ENCODE results near the gene USP25. TPM values are rescaled to one million over a fixed set of nuclear protein-coding genes. Genes with fewer than 3 reads are reported as not detected.
A peak's percentile ranks its signal among the peaks of the same experiment; 100 is the strongest.

The USP25 gene
- polyA plus RNA-seq, 4 donors: 8.1 to 22.8 (median 8.9) TPM

- 78 to 93% (median 81%) methylated on average over 1 of the region's 1 CpG for WGBS, 3 donors
- no peak overlapping the region for H3K4me3 ChIP-seq (ENCODE audit: low read depth in 1 of 3, low read length in 3 of 3)
- H3K27ac ChIP-seq (ENCODE audit: low read depth in 1 of 3, low read length in 2 of 3): no peak overlapping the region
- no peak for FAIRE-seq
- H3K27me3 ChIP-seq (ENCODE audit: control insufficient read depth in 3 of 3, insufficient read depth in 3 of 3, low read length in 3 of 3): no peaks in the 10 kb centered on the region
- no peaks in the 10 kb centered on the region for H3K36me3 ChIP-seq (ENCODE audit: control insufficient read depth in 3 of 3, insufficient read depth in 2 of 3, low read depth in 1 of 3, low read length in 3 of 3)
- H3K4me1 ChIP-seq (ENCODE audit: control insufficient read depth in 3 of 3, insufficient read depth in 2 of 3, low read depth in 1 of 3, low read length in 2 of 3): no peaks in the 10 kb centered on the region
- no peak for DNase-seq
- H3K9me3 ChIP-seq (ENCODE audit: control insufficient read depth in 2 of 2, insufficient read depth in 1 of 2, low read depth in 1 of 2, low read length in 1 of 2): no peaks in the 10 kb centered on the region
Measured at GRCh38 chr21:15793550-15794235, 63.9 kb downstream of the USP25 start.

- Histone ChIP-seq H3K4me3 (ENCODE audit: low read depth in 1 of 3, low read length in 3 of 3) (no peak overlapping the region), H3K27ac (ENCODE audit: low read depth in 1 of 3, low read length in 2 of 3) (no peak overlapping the region), H3K9me3 (ENCODE audit: control insufficient read depth in 2 of 2, insufficient read depth in 1 of 2, low read depth in 1 of 2, low read length in 1 of 2) (no peaks in the 10 kb centered on the region), H3K4me1 (ENCODE audit: control insufficient read depth in 3 of 3, insufficient read depth in 2 of 3, low read depth in 1 of 3, low read length in 2 of 3) (no peaks in the 10 kb centered on the region), H3K36me3 (ENCODE audit: control insufficient read depth in 3 of 3, insufficient read depth in 2 of 3, low read depth in 1 of 3, low read length in 3 of 3) (no peaks in the 10 kb centered on the region), H3K27me3 (ENCODE audit: control insufficient read depth in 3 of 3, insufficient read depth in 3 of 3, low read length in 3 of 3) (no peaks in the 10 kb centered on the region)
- FAIRE-seq (no peak), DNase-seq (no peak)
- WGBS, 3 donors: 88 to 98% (median 95%) methylated on average over 2 of the region's 2 CpGs
Measured at GRCh38 chr21:15794277-15794912, 64.6 kb downstream of the USP25 start.

GRCh38 chr21:15795533-15795932 lies 65.8 kb downstream of the USP25 start:
- DNase-seq (no peak), FAIRE-seq (no peak)
- H3K36me3 ChIP-seq (ENCODE audit: control insufficient read depth in 3 of 3, insufficient read depth in 2 of 3, low read depth in 1 of 3, low read length in 3 of 3): peaks cover 0 to 2% (median 0%) of the 10 kb centered on the region in 3 donors
- WGBS, 3 donors: 79 to 93% (median 89%) methylated on average over 4 of the region's 4 CpGs
- H3K4me1 ChIP-seq (ENCODE audit: control insufficient read depth in 3 of 3, insufficient read depth in 2 of 3, low read depth in 1 of 3, low read length in 2 of 3): no peaks in the 10 kb centered on the region
- H3K4me3 ChIP-seq (ENCODE audit: low read depth in 1 of 3, low read length in 3 of 3): no peak overlapping the region
- no peaks in the 10 kb centered on the region for H3K27me3 ChIP-seq (ENCODE audit: control insufficient read depth in 3 of 3, insufficient read depth in 3 of 3, low read length in 3 of 3)
- no peak overlapping the region for H3K27ac ChIP-seq (ENCODE audit: low read depth in 1 of 3, low read length in 2 of 3)
- no peaks in the 10 kb centered on the region for H3K9me3 ChIP-seq (ENCODE audit: control insufficient read depth in 2 of 2, insufficient read depth in 1 of 2, low read depth in 1 of 2, low read length in 1 of 2)

- WGBS, 3 donors: 58 to 86% (median 68%) methylated on average over 3 of the region's 3 CpGs
- peak; percentile 47 to 55 for DNase-seq
- no peaks in the 10 kb centered on the region for H3K4me1 ChIP-seq (ENCODE audit: control insufficient read depth in 3 of 3, insufficient read depth in 2 of 3, low read depth in 1 of 3, low read length in 2 of 3)
- H3K27me3 ChIP-seq (ENCODE audit: control insufficient read depth in 3 of 3, insufficient read depth in 3 of 3, low read length in 3 of 3): no peaks in the 10 kb centered on the region
- H3K36me3 ChIP-seq (ENCODE audit: control insufficient read depth in 3 of 3, insufficient read depth in 2 of 3, low read depth in 1 of 3, low read length in 3 of 3): peaks cover 0 to 2% (median 0%) of the 10 kb centered on the region in 3 donors
- peak overlapping the region in 1 of 3 donors; percentile 7 for H3K27ac ChIP-seq (ENCODE audit: low read depth in 1 of 3, low read length in 2 of 3)
- H3K4me3 ChIP-seq (ENCODE audit: low read depth in 1 of 3, low read length in 3 of 3): no peak overlapping the region
- FAIRE-seq: no peak
- no peaks in the 10 kb centered on the region for H3K9me3 ChIP-seq (ENCODE audit: control insufficient read depth in 2 of 2, insufficient read depth in 1 of 2, low read depth in 1 of 2, low read length in 1 of 2)
Measured at GRCh38 chr21:15797577-15798363, 68.0 kb downstream of the USP25 start.

GRCh38 chr21:15801352-15801863 lies 71.6 kb downstream of the USP25 start:
- Histone ChIP-seq H3K36me3 (ENCODE audit: control insufficient read depth in 3 of 3, insufficient read depth in 2 of 3, low read depth in 1 of 3, low read length in 3 of 3) (peaks cover 0 to 2% (median 0%) of the 10 kb centered on the region in 3 donors), H3K4me1 (ENCODE audit: control insufficient read depth in 3 of 3, insufficient read depth in 2 of 3, low read depth in 1 of 3, low read length in 2 of 3) (no peaks in the 10 kb centered on the region), H3K9me3 (ENCODE audit: control insufficient read depth in 2 of 2, insufficient read depth in 1 of 2, low read depth in 1 of 2, low read length in 1 of 2) (no peaks in the 10 kb centered on the region), H3K27ac (ENCODE audit: low read depth in 1 of 3, low read length in 2 of 3) (no peak overlapping the region), H3K27me3 (ENCODE audit: control insufficient read depth in 3 of 3, insufficient read depth in 3 of 3, low read length in 3 of 3) (no peaks in the 10 kb centered on the region), H3K4me3 (ENCODE audit: low read depth in 1 of 3, low read length in 3 of 3) (no peak overlapping the region)
- DNase-seq (no peak), FAIRE-seq (no peak)
- WGBS, 3 donors: 98% methylated on average over 3 of the region's 3 CpGs

GRCh38 chr21:15804247-15805005 lies 74.6 kb downstream of the USP25 start:
- peaks cover 0 to 5% (median 2%) of the 10 kb centered on the region in 3 donors for H3K36me3 ChIP-seq (ENCODE audit: control insufficient read depth in 3 of 3, insufficient read depth in 2 of 3, low read depth in 1 of 3, low read length in 3 of 3)
- no peaks in the 10 kb centered on the region for H3K9me3 ChIP-seq (ENCODE audit: control insufficient read depth in 2 of 2, insufficient read depth in 1 of 2, low read depth in 1 of 2, low read length in 1 of 2)
- no peak overlapping the region for H3K27ac ChIP-seq (ENCODE audit: low read depth in 1 of 3, low read length in 2 of 3)
- DNase-seq: no peak
- no peaks in the 10 kb centered on the region for H3K4me1 ChIP-seq (ENCODE audit: control insufficient read depth in 3 of 3, insufficient read depth in 2 of 3, low read depth in 1 of 3, low read length in 2 of 3)
- H3K4me3 ChIP-seq (ENCODE audit: low read depth in 1 of 3, low read length in 3 of 3): no peak overlapping the region
- no peak for FAIRE-seq
- 94 to 98% (median 97%) methylated on average over 4 of the region's 4 CpGs for WGBS, 3 donors
- no peaks in the 10 kb centered on the region for H3K27me3 ChIP-seq (ENCODE audit: control insufficient read depth in 3 of 3, insufficient read depth in 3 of 3, low read length in 3 of 3)

- Histone ChIP-seq H3K36me3 (ENCODE audit: control insufficient read depth in 3 of 3, insufficient read depth in 2 of 3, low read depth in 1 of 3, low read length in 3 of 3) (peaks cover 0 to 8% (median 7%) of the 10 kb centered on the region in 3 donors), H3K27me3 (ENCODE audit: control insufficient read depth in 3 of 3, insufficient read depth in 3 of 3, low read length in 3 of 3) (no peaks in the 10 kb centered on the region), H3K4me3 (ENCODE audit: low read depth in 1 of 3, low read length in 3 of 3) (no peak overlapping the region), H3K4me1 (ENCODE audit: control insufficient read depth in 3 of 3, insufficient read depth in 2 of 3, low read depth in 1 of 3, low read length in 2 of 3) (no peaks in the 10 kb centered on the region), H3K27ac (ENCODE audit: low read depth in 1 of 3, low read length in 2 of 3) (no peak overlapping the region), H3K9me3 (ENCODE audit: control insufficient read depth in 2 of 2, insufficient read depth in 1 of 2, low read depth in 1 of 2, low read length in 1 of 2) (peaks cover 0 to 3% of the 10 kb centered on the region in 2 donors)
- FAIRE-seq (no peak), DNase-seq (no peak)
- WGBS, 3 donors: 87 to 96% (median 89%) methylated on average over 7 of the region's 7 CpGs
Measured at GRCh38 chr21:15809065-15809464, 79.3 kb downstream of the USP25 start.

DNA sequence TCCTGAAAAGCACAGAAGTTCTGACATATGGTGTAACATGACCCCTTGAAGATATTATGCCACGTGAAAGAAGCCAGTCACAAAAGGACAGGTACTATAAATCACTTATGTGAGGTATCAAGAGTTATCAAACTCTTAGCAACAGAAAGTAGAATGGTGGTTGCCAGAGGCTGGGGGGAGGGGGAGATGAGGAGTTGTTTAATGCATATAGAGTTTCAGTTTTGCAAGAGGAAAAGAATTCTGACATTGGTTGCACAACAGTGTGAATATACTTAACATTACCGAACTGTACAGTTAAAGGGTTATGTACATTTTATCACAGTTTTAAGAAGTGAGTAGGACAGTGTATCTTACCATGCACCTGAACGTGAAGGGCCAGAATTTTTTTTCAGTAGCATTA lies 80.0 kb downstream of the USP25 start:
- DNase-seq (no peak), FAIRE-seq (no peak)
- Histone ChIP-seq H3K4me1 (ENCODE audit: control insufficient read depth in 3 of 3, insufficient read depth in 2 of 3, low read depth in 1 of 3, low read length in 2 of 3) (no peaks in the 10 kb centered on the region), H3K36me3 (ENCODE audit: control insufficient read depth in 3 of 3, insufficient read depth in 2 of 3, low read depth in 1 of 3, low read length in 3 of 3) (peaks cover 0 to 8% (median 8%) of the 10 kb centered on the region in 3 donors), H3K9me3 (ENCODE audit: control insufficient read depth in 2 of 2, insufficient read depth in 1 of 2, low read depth in 1 of 2, low read length in 1 of 2) (peaks cover 0 to 8% of the 10 kb centered on the region in 2 donors), H3K27ac (ENCODE audit: low read depth in 1 of 3, low read length in 2 of 3) (no peak overlapping the region), H3K4me3 (ENCODE audit: low read depth in 1 of 3, low read length in 3 of 3) (no peak overlapping the region), H3K27me3 (ENCODE audit: control insufficient read depth in 3 of 3, insufficient read depth in 3 of 3, low read length in 3 of 3) (no peaks in the 10 kb centered on the region)
- WGBS, 3 donors: 60 to 71% (median 64%) methylated on average over 3 of the region's 3 CpGs
